Measurements from ENCODE around the gene ZC3H13.
"Not testable (repeated sequence)": the region's sequence is repeated elsewhere in the genome, so short reads cannot be mapped to it uniquely, and the experiment has no call there.

ZC3H13 gene

GRCh38 chr13:46016216-46016615, 36.3 kb downstream of the ZC3H13 start:
- Histone ChIP-seq H3K4me3 (ENCODE audit: low read length) (no peak overlapping the region), H3K27me3 (ENCODE audit: insufficient read depth, low read length) (no peaks in the 10 kb centered on the region), H3K4me1 (ENCODE audit: insufficient read depth, low read length) (no peaks in the 10 kb centered on the region), H2AFZ (ENCODE audit: low read depth, low read length) (no peak overlapping the region), H3K36me3 (ENCODE audit: insufficient read depth, low read length) (peaks cover 60% of the 10 kb centered on the region), H3K9me3 (ENCODE audit: low read length) (no peaks in the 10 kb centered on the region)

GRCh38 chr13:46015366-46015765, 37.2 kb downstream of the ZC3H13 start:
- H3K9me3 ChIP-seq (ENCODE audit: low read length), result no peaks in the 10 kb centered on the region
- no peaks in the 10 kb centered on the region for H3K27me3 ChIP-seq (ENCODE audit: insufficient read depth, low read length)
- H3K36me3 ChIP-seq (ENCODE audit: insufficient read depth, low read length), result peaks cover 67% of the 10 kb centered on the region
- no peaks in the 10 kb centered on the region for H3K4me1 ChIP-seq (ENCODE audit: insufficient read depth, low read length)
- H2AFZ ChIP-seq (ENCODE audit: low read depth, low read length), result no peak overlapping the region
- H3K4me3 ChIP-seq (ENCODE audit: low read length), result no peak overlapping the region

- no peaks in the 10 kb centered on the region for H3K4me1 ChIP-seq (ENCODE audit: insufficient read depth, low read length)
- no peaks in the 10 kb centered on the region for H3K27me3 ChIP-seq (ENCODE audit: insufficient read depth, low read length)
- H3K36me3 ChIP-seq (ENCODE audit: insufficient read depth, low read length), result peaks cover 70% of the 10 kb centered on the region
These were observed 40.1 kb downstream of the ZC3H13 start for GRCh38 chr13:46012404-46012803.

GRCh38 chr13:46010148-46010547, 42.4 kb downstream of the ZC3H13 start:
- no peak overlapping the region for H2AFZ ChIP-seq (ENCODE audit: low read depth, low read length)
- H3K36me3 ChIP-seq (ENCODE audit: insufficient read depth, low read length), result peaks cover 62% of the 10 kb centered on the region

More at GRCh38 chr13:46012404-46012803, 40.1 kb downstream of the ZC3H13 start:
- H2AFZ ChIP-seq (ENCODE audit: low read depth, low read length), result no peak overlapping the region
- no peak overlapping the region for H3K4me3 ChIP-seq (ENCODE audit: low read length)
- H3K9me3 ChIP-seq (ENCODE audit: low read length), result no peaks in the 10 kb centered on the region

GRCh38 chr13:46008631-46009030, 43.9 kb downstream of the ZC3H13 start:
- H3K4me1 ChIP-seq (ENCODE audit: insufficient read depth, low read length), result no peaks in the 10 kb centered on the region
- no peaks in the 10 kb centered on the region for H3K9me3 ChIP-seq (ENCODE audit: low read length)
- peaks cover 56% of the 10 kb centered on the region for H3K36me3 ChIP-seq (ENCODE audit: insufficient read depth, low read length)
- no peaks in the 10 kb centered on the region for H3K27me3 ChIP-seq (ENCODE audit: insufficient read depth, low read length)
- H2AFZ ChIP-seq (ENCODE audit: low read depth, low read length), result no peak overlapping the region
- H3K4me3 ChIP-seq (ENCODE audit: low read length), result no peak overlapping the region

More at GRCh38 chr13:46010148-46010547, 42.4 kb downstream of the ZC3H13 start:
- Histone ChIP-seq H3K4me3 (ENCODE audit: low read length) (no peak overlapping the region), H3K4me1 (ENCODE audit: insufficient read depth, low read length) (no peaks in the 10 kb centered on the region), H3K9me3 (ENCODE audit: low read length) (no peaks in the 10 kb centered on the region), H3K27me3 (ENCODE audit: insufficient read depth, low read length) (no peaks in the 10 kb centered on the region)

GRCh38 chr13:46006688-46007452, 45.7 kb downstream of the ZC3H13 start:
- H3K9me3 ChIP-seq (ENCODE audit: low read length), result no peaks in the 10 kb centered on the region
- no peak overlapping the region for H3K4me3 ChIP-seq (ENCODE audit: low read length)
- peaks cover 66% of the 10 kb centered on the region for H3K36me3 ChIP-seq (ENCODE audit: insufficient read depth, low read length)
- H3K27me3 ChIP-seq (ENCODE audit: insufficient read depth, low read length), result no peaks in the 10 kb centered on the region
- no peak overlapping the region for H2AFZ ChIP-seq (ENCODE audit: low read depth, low read length)
- H3K4me1 ChIP-seq (ENCODE audit: insufficient read depth, low read length), result no peaks in the 10 kb centered on the region

- no peak overlapping the region for H2AFZ ChIP-seq (ENCODE audit: low read depth, low read length)
- no peak overlapping the region for H3K4me3 ChIP-seq (ENCODE audit: low read length)
- H3K27me3 ChIP-seq (ENCODE audit: insufficient read depth, low read length), result no peaks in the 10 kb centered on the region
- no peaks in the 10 kb centered on the region for H3K9me3 ChIP-seq (ENCODE audit: low read length)
- no peaks in the 10 kb centered on the region for H3K4me1 ChIP-seq (ENCODE audit: insufficient read depth, low read length)
- peaks cover 68% of the 10 kb centered on the region for H3K36me3 ChIP-seq (ENCODE audit: insufficient read depth, low read length)
These were observed 48.1 kb downstream of the ZC3H13 start for GRCh38 chr13:46004491-46004890.

- no peak overlapping the region for H3K4me3 ChIP-seq (ENCODE audit: low read length)
- H2AFZ ChIP-seq (ENCODE audit: low read depth, low read length), result no peak overlapping the region
- no peaks in the 10 kb centered on the region for H3K27me3 ChIP-seq (ENCODE audit: insufficient read depth, low read length)
- H3K9me3 ChIP-seq (ENCODE audit: low read length), result peaks cover 2% of the 10 kb centered on the region
- no peaks in the 10 kb centered on the region for H3K4me1 ChIP-seq (ENCODE audit: insufficient read depth, low read length)
- peaks cover 40% of the 10 kb centered on the region for H3K36me3 ChIP-seq (ENCODE audit: insufficient read depth, low read length)
These were observed 55.9 kb downstream of the ZC3H13 start for GRCh38 chr13:45996631-45997030.

- Histone ChIP-seq H3K9me3 (ENCODE audit: low read length) (peaks cover 2% of the 10 kb centered on the region), H3K4me3 (ENCODE audit: low read length) (no peak overlapping the region), H2AFZ (ENCODE audit: low read depth, low read length) (no peak overlapping the region), H3K4me1 (ENCODE audit: insufficient read depth, low read length) (no peaks in the 10 kb centered on the region), H3K27me3 (ENCODE audit: insufficient read depth, low read length) (no peaks in the 10 kb centered on the region), H3K36me3 (ENCODE audit: insufficient read depth, low read length) (peaks cover 27% of the 10 kb centered on the region)
These were observed 57.3 kb downstream of the ZC3H13 start for GRCh38 chr13:45995245-45995644.

GRCh38 chr13:45994752-45995151, 57.8 kb downstream of the ZC3H13 start:
- no peak overlapping the region for H3K4me3 ChIP-seq (ENCODE audit: low read length)
- no peaks in the 10 kb centered on the region for H3K27me3 ChIP-seq (ENCODE audit: insufficient read depth, low read length)
- H2AFZ ChIP-seq (ENCODE audit: low read depth, low read length), result no peak overlapping the region
- peaks cover 2% of the 10 kb centered on the region for H3K9me3 ChIP-seq (ENCODE audit: low read length)
- H3K36me3 ChIP-seq (ENCODE audit: insufficient read depth, low read length), result peaks cover 26% of the 10 kb centered on the region
- H3K4me1 ChIP-seq (ENCODE audit: insufficient read depth, low read length), result no peaks in the 10 kb centered on the region

GRCh38 chr13:45989607-45990006, 62.9 kb downstream of the ZC3H13 start:
- Histone ChIP-seq H3K4me1 (ENCODE audit: insufficient read depth, low read length) (no peaks in the 10 kb centered on the region), H3K27me3 (ENCODE audit: insufficient read depth, low read length) (no peaks in the 10 kb centered on the region), H3K4me3 (ENCODE audit: low read length) (no peak overlapping the region), H3K36me3 (ENCODE audit: insufficient read depth, low read length) (peaks cover 54% of the 10 kb centered on the region), H2AFZ (ENCODE audit: low read depth, low read length) (no peak overlapping the region), H3K9me3 (ENCODE audit: low read length) (peaks cover 12% of the 10 kb centered on the region)

GRCh38 chr13:45981127-45981526, 71.4 kb downstream of the ZC3H13 start:
- H3K9me3 ChIP-seq (ENCODE audit: low read length); H2AFZ ChIP-seq (ENCODE audit: low read depth, low read length); H3K4me3 ChIP-seq (ENCODE audit: low read length); H3K27me3 ChIP-seq (ENCODE audit: insufficient read depth, low read length); H3K4me1 ChIP-seq (ENCODE audit: insufficient read depth, low read length): not testable (repeated sequence)
- H3K36me3 ChIP-seq (ENCODE audit: insufficient read depth, low read length), result peaks cover 52% of the 10 kb centered on the region

GRCh38 chr13:45975337-45975736, 77.2 kb downstream of the ZC3H13 start:
- Histone ChIP-seq H2AFZ (ENCODE audit: low read depth, low read length) (no peak overlapping the region), H3K36me3 (ENCODE audit: insufficient read depth, low read length) (peaks cover 81% of the 10 kb centered on the region), H3K4me1 (ENCODE audit: insufficient read depth, low read length) (no peaks in the 10 kb centered on the region), H3K27me3 (ENCODE audit: insufficient read depth, low read length) (no peaks in the 10 kb centered on the region), H3K9me3 (ENCODE audit: low read length) (peaks cover 3% of the 10 kb centered on the region), H3K4me3 (ENCODE audit: low read length) (no peak overlapping the region)

GRCh38 chr13:45974500-45974899, 78.0 kb downstream of the ZC3H13 start:
- Histone ChIP-seq H2AFZ (ENCODE audit: low read depth, low read length) (no peak overlapping the region), H3K9me3 (ENCODE audit: low read length) (peaks cover 3% of the 10 kb centered on the region), H3K36me3 (ENCODE audit: insufficient read depth, low read length) (peaks cover 85% of the 10 kb centered on the region), H3K4me3 (ENCODE audit: low read length) (no peak overlapping the region), H3K4me1 (ENCODE audit: insufficient read depth, low read length) (no peaks in the 10 kb centered on the region), H3K27me3 (ENCODE audit: insufficient read depth, low read length) (no peaks in the 10 kb centered on the region)

Data from neuron (in vitro differentiated cells).